ENCODE data around the gene TMED1.
"Not testable (repeated sequence)": the region's sequence is repeated elsewhere in the genome, so short reads cannot be mapped to it uniquely, and the experiment has no call there.

Gene TMED1

GRCh38 chr19:10835754-10836478, at the start of gene TMED1:
TSS of gene TMED1 (minus strand) at chr19:10836212. CDS start at chr19:10836191, 21 bp downstream.
- DNase-seq: peak; percentile 98

GRCh38 chr19:10885201-10886169, 49.5 kb upstream of the TMED1 start:
- no peak for DNase-seq

GRCh38 chr19:10884274-10884673, 48.3 kb upstream of the TMED1 start:
- DNase-seq: no peak

GRCh38 chr19:10882108-10882457, 46.1 kb upstream of the TMED1 start:
- no peak for DNase-seq

GRCh38 chr19:10881403-10882107, 45.5 kb upstream of the TMED1 start:
- DNase-seq: no peak

- no peak for DNase-seq
These were observed 42.2 kb upstream of the TMED1 start for GRCh38 chr19:10878253-10878652.

- not testable (repeated sequence) for DNase-seq
These were observed 41.6 kb upstream of the TMED1 start for GRCh38 chr19:10877608-10878007.

- DNase-seq: no peak
These were observed 40.6 kb upstream of the TMED1 start for GRCh38 chr19:10876459-10877240.

- DNase-seq: no peak
These were observed 38.0 kb upstream of the TMED1 start for GRCh38 chr19:10874024-10874423.

GRCh38 chr19:10872546-10873107, 36.6 kb upstream of the TMED1 start:
- DNase-seq: no peak

GRCh38 chr19:10871711-10872545, 35.9 kb upstream of the TMED1 start:
- DNase-seq: peak; percentile 55

GRCh38 chr19:10870955-10871603, 35.1 kb upstream of the TMED1 start, which contains the start of gene CARM1:
TSS of gene CARM1 (plus strand) at chr19:10871553. CDS start at chr19:10871703, 150 bp downstream.
- DNase-seq: peak; percentile 99

GRCh38 chr19:10870501-10870954, 34.5 kb upstream of the TMED1 start:
- no peak for DNase-seq

- DNase-seq: not testable (repeated sequence)
These were observed 33.9 kb upstream of the TMED1 start for GRCh38 chr19:10869872-10870311.

- no peak for DNase-seq
These were observed 33.0 kb upstream of the TMED1 start for GRCh38 chr19:10868872-10869547.

GRCh38 chr19:10866495-10866894, 30.5 kb upstream of the TMED1 start:
- DNase-seq: no peak

- DNase-seq: peak; percentile 84
These were observed 28.5 kb upstream of the TMED1 start for GRCh38 chr19:10864538-10864899.

- DNase-seq: no peak
These were observed 27.2 kb upstream of the TMED1 start for GRCh38 chr19:10863107-10863717.

- no peak for DNase-seq
These were observed 26.6 kb upstream of the TMED1 start for GRCh38 chr19:10862561-10863106.
